ENCODE data around the gene ITPR3. TPM values are rescaled to one million over a fixed set of nuclear protein-coding genes. Genes with fewer than 3 reads are reported as not detected.
A peak's percentile ranks its signal among the peaks of the same experiment; 100 is the strongest.

Gene ITPR3
- total RNA-seq, 3 donors from 2014 or later: 60.2 to 111 (median 103) TPM

GRCh38 chr6:33711140-33712129 is 90.3 kb downstream of the ITPR3 start, which contains the start of gene UQCC2:
UQCC2 (minus strand) TSS chr6:33711700; CDS start chr6:33711686, 14 bp downstream.
- H3K4me1 ChIP-seq (ENCODE audit: low read depth): peaks cover 8% of the 10 kb centered on the region
- DNase-seq (peak; percentile 97 to 98 (median 98)), ATAC-seq (peak; percentile 99)
- peak within 1 kb of the TSS; percentile 76 for H3K4me3 ChIP-seq
- no peaks in the 10 kb centered on the region for H3K36me3 ChIP-seq (ENCODE audit: low read depth)
- no peaks in the 10 kb centered on the region for H3K9me3 ChIP-seq
- TF ChIP-seq CTCF (IDR thresholded peaks at IDR 0.05): peak; percentile 65
- intact Hi-C loops (cut with DNase I, micrococcal nuclease): loop anchor here in 1 of 2 donors (10.0 kb wide), 1 partner anchor 53 kb away; no protein-coding TSS in a partner anchor

GRCh38 chr6:33712914-33713313 is 91.8 kb downstream of the ITPR3 start:
- DNase-seq (no peak), ATAC-seq (no peak)
- no peak for TF ChIP-seq CTCF (IDR thresholded peaks at IDR 0.05)
- H3K36me3 ChIP-seq (ENCODE audit: low read depth): no peaks in the 10 kb centered on the region
- H3K9me3 ChIP-seq: no peaks in the 10 kb centered on the region
- intact Hi-C loops (cut with DNase I, micrococcal nuclease): loop anchor here in 1 of 2 donors (10.0 kb wide), 1 partner anchor 52 kb away; no protein-coding TSS in a partner anchor
- H3K4me3 ChIP-seq: no peak overlapping the region
- H3K4me1 ChIP-seq (ENCODE audit: low read depth): peaks cover 8% of the 10 kb centered on the region

- H3K4me1 ChIP-seq (ENCODE audit: low read depth): peaks cover 8% of the 10 kb centered on the region
- no peaks in the 10 kb centered on the region for H3K36me3 ChIP-seq (ENCODE audit: low read depth)
- intact Hi-C loops (cut with DNase I, micrococcal nuclease): loop anchor here in 1 of 2 donors (10.0 kb wide), 1 partner anchor 51 kb away; no protein-coding TSS in a partner anchor
- no peak for DNase-seq
- ATAC-seq: no peak
- no peak for TF ChIP-seq CTCF (IDR thresholded peaks at IDR 0.05)
- H3K9me3 ChIP-seq: no peaks in the 10 kb centered on the region
- H3K4me3 ChIP-seq: no peak overlapping the region
Observed at GRCh38 chr6:33713786-33714185, 92.7 kb downstream of the ITPR3 start.

GRCh38 chr6:33714385-33715040 is 93.4 kb downstream of the ITPR3 start:
- no peak overlapping the region for H3K4me3 ChIP-seq
- ATAC-seq: no peak
- TF ChIP-seq CTCF (IDR thresholded peaks at IDR 0.05): no peak
- H3K4me1 ChIP-seq (ENCODE audit: low read depth): peaks cover 8% of the 10 kb centered on the region
- DNase-seq: no peak
- no peaks in the 10 kb centered on the region for H3K36me3 ChIP-seq (ENCODE audit: low read depth)
- intact Hi-C loops (cut with DNase I, micrococcal nuclease): loop anchor here in 1 of 2 donors (10.0 kb wide), 1 partner anchor 50 kb away; no protein-coding TSS in a partner anchor
- no peaks in the 10 kb centered on the region for H3K9me3 ChIP-seq

- no peaks in the 10 kb centered on the region for H3K4me1 ChIP-seq (ENCODE audit: low read depth)
- DNase-seq (no peak), ATAC-seq (peak; percentile 15)
- H3K36me3 ChIP-seq (ENCODE audit: low read depth): no peaks in the 10 kb centered on the region
- intact Hi-C loops (cut with DNase I, micrococcal nuclease): loop anchor here in 1 of 2 donors (10.0 kb wide), 1 partner anchor 48 kb away; no protein-coding TSS in a partner anchor
- no peak overlapping the region for H3K4me3 ChIP-seq
- H3K9me3 ChIP-seq: no peaks in the 10 kb centered on the region
- TF ChIP-seq CTCF (IDR thresholded peaks at IDR 0.05): no peak
Observed at GRCh38 chr6:33716379-33716778, 95.3 kb downstream of the ITPR3 start.

Measured in mucosa of descending colon (tissue), 3 donors.